Neural cell (in vitro differentiated cells): ENCODE measurements around the gene RIMS1. TPM values are rescaled to one million over a fixed set of nuclear protein-coding genes. Genes with fewer than 3 reads are reported as not detected.

Source experiments
- H2AFZ ChIP-seq: fragments of 200-600, 300-800 bp; sonication (generic), shearing (Covaris generic); 2 replicates; pipeline ENCODE4 v1.6.0; 2014; ENCODE audit warnings: low read depth, mild to moderate bottlenecking, antibody characterized with exemption, low read length, moderate library complexity
- H3F3A ChIP-seq: fragments of 200-600 bp; shearing (Covaris generic); 2 replicates; pipeline ENCODE4 v1.6.1; 2016; ENCODE audit warnings: mild to moderate bottlenecking, moderate library complexity, mixed read lengths, antibody characterized with exemption, low read length; ENCODE audit not compliant: insufficient read depth, poor library complexity, severe bottlenecking
- H3K27ac ChIP-seq: fragments of 200-600, 300-800 bp; sonication (generic), shearing (Covaris generic); 2 replicates; pipeline ENCODE4 v1.5.1; 2014; ENCODE audit warnings: mild to moderate bottlenecking, low read length, moderate library complexity
- H3K27me3 ChIP-seq: fragments of 300-800, 200-600 bp; sonication (generic), shearing (Covaris generic); 2 replicates; pipeline ENCODE4 v1.6.0; 2014; ENCODE audit warnings: mild to moderate bottlenecking, low read depth, low read length, moderate library complexity; ENCODE audit not compliant: insufficient read depth
- H3K36me3 ChIP-seq: fragments of 300-800, 200-600 bp; sonication (generic), shearing (Covaris generic); 2 replicates; pipeline ENCODE4 v1.5.1; 2014; ENCODE audit warnings: mild to moderate bottlenecking, antibody characterized with exemption, low read length, moderate library complexity; ENCODE audit not compliant: insufficient read depth
- H3K4me2 ChIP-seq: fragments of 300-800, 200-600 bp; sonication (generic), shearing (Covaris generic); 2 replicates; pipeline ENCODE4 v1.6.0; 2014; ENCODE audit warnings: mild to moderate bottlenecking, low read length
- H3K4me3 ChIP-seq: fragments of 300-800, 200-600 bp; sonication (generic), shearing (Covaris generic); 2 replicates; pipeline ENCODE4 v1.5.1; 2014; ENCODE audit warnings: mild to moderate bottlenecking, low read length, moderate library complexity
- H3K79me2 ChIP-seq: fragments of 200-600 bp; shearing (Covaris generic); replicated peaks from 2 replicates; pipeline ENCODE4 v1.6.0; 2014; ENCODE audit warnings: mild to moderate bottlenecking, low read length, moderate library complexity; ENCODE audit not compliant: insufficient read depth
- H3K9ac ChIP-seq: fragments of 300-800, 200-600 bp; sonication (generic), shearing (Covaris generic); 2 replicates; pipeline ENCODE4 v1.6.1; 2016; ENCODE audit warnings: mild to moderate bottlenecking, low read length, mixed read lengths
- H3K9me2 ChIP-seq: fragments of 200-600 bp; shearing (Covaris generic); 2 replicates; pipeline ENCODE4 v1.6.1; 2016; ENCODE audit warnings: mild to moderate bottlenecking, low read length, mixed read lengths; ENCODE audit not compliant: insufficient read depth
- H3K9me3 ChIP-seq: fragments of 200-600, 300-800 bp; sonication (generic), shearing (Covaris generic); 2 replicates; pipeline ENCODE4 v1.6.1; 2016; ENCODE audit warnings: mild to moderate bottlenecking, mixed run types, low read length, moderate library complexity, mixed read lengths
- H4K20me1 ChIP-seq: fragments of 200-600 bp; shearing (Covaris generic); 2 replicates; pipeline ENCODE4 v1.6.1; 2016; ENCODE audit warnings: mild to moderate bottlenecking, mixed run types; ENCODE audit not compliant: insufficient read depth
- EP300 ChIP-seq: fragments of 450-650 bp; conservative IDR thresholded peaks from 2 replicates; pipeline ENCODE4 v1.6.1; 2014; ENCODE audit warnings: antibody characterized with exemption, mild to moderate bottlenecking, moderate library complexity; ENCODE audit not compliant: poor library complexity, severe bottlenecking
- EZH2 ChIP-seq: fragments of 200-600, 300-800 bp; shearing (Covaris generic), sonication (generic); IDR thresholded peaks from 2 replicates; pipeline ENCODE4 v1.6.1; 2014; ENCODE audit warnings: antibody characterized with exemption, low read length, borderline replicate concordance, mild to moderate bottlenecking; ENCODE audit not compliant: insufficient read depth, poor library complexity, severe bottlenecking
- MXI1 ChIP-seq: fragments of 450-650 bp; conservative IDR thresholded peaks from 2 replicates; pipeline ENCODE4 v1.6.1; 2014; ENCODE audit warnings: antibody characterized with exemption, mild to moderate bottlenecking; ENCODE audit not compliant: poor library complexity, severe bottlenecking
- POLR2AphosphoS5 ChIP-seq: IDR thresholded peaks from 2 replicates; pipeline ENCODE4 v1.6.1; 2012
- RAD21 ChIP-seq: fragments of 450-650 bp; conservative IDR thresholded peaks from 2 replicates; pipeline ENCODE4 v1.6.1; 2014; ENCODE audit warnings: antibody characterized with exemption, mild to moderate bottlenecking, moderate library complexity
- SMC3 ChIP-seq: fragments of 450-650 bp; conservative IDR thresholded peaks from 2 replicates; pipeline ENCODE4 v1.6.1; 2014; ENCODE audit warnings: antibody characterized with exemption, mild to moderate bottlenecking, moderate library complexity; ENCODE audit not compliant: poor library complexity
- TAF1 ChIP-seq: IDR thresholded peaks from 2 replicates; pipeline ENCODE4 v1.6.1; 2012; ENCODE audit warnings: low read depth
- polyA plus RNA-seq: library from polyadenylated mRNA; depleted of rRNA; stranded (reverse); fragments of >200 nt; gene quantifications from 2 replicates; pipeline ENCODE4 v1.2.3, GENCODE V29; 2014
- TF ChIP-seq, protein P1 (sequence below): fragments of 450-650 bp; IDR thresholded peaks from 2 replicates; pipeline ENCODE4 v1.5.1; 2014; ENCODE audit warnings: antibody characterized with exemption, mild to moderate bottlenecking, moderate library complexity; ENCODE audit not compliant: poor library complexity, severe bottlenecking
- TF ChIP-seq, protein P2 (sequence below): IDR thresholded peaks from 2 replicates; pipeline ENCODE4 v1.6.1; 2012; ENCODE audit warnings: borderline replicate concordance

The RIMS1 gene
- polyA plus RNA-seq, 1 donor from 2014 or later: 17.8 TPM

DNA sequence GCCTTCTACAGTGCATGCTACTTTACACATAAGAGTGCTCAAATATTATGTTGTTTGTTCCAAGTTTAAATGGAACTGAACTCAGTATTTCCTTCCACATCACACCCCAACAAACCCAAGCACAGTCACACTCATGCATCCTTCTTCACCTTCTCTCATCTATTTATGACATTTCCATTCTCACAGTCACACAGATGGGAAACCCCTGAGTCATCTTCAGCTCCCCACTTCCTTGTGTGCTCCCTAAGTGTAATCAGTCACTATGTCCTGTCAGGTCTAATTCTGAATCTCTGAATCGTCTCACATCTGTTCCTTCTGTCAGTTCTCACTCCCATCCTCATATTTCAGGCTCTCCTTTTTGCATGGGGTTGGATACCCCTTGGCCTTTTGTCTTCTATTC is 96.0 kb downstream of the RIMS1 start:
- H4K20me1 ChIP-seq: no peaks in the 10 kb centered on the region
- no peak overlapping the region for H3K9ac ChIP-seq
- H3K27me3 ChIP-seq: no peaks in the 10 kb centered on the region
- H3K9me3 ChIP-seq: no peaks in the 10 kb centered on the region
- no peak overlapping the region for H3K4me3 ChIP-seq
- H3K36me3 ChIP-seq: no peaks in the 10 kb centered on the region
- H3K4me2 ChIP-seq: no peak overlapping the region
- H3K27ac ChIP-seq: no peak overlapping the region
- no peaks in the 10 kb centered on the region for H3F3A ChIP-seq
- no peak overlapping the region for H2AFZ ChIP-seq
- H3K79me2 ChIP-seq: no peaks in the 10 kb centered on the region
- H3K9me2 ChIP-seq: no peaks in the 10 kb centered on the region
- TF ChIP-seq TAF1: no peak
- TF ChIP-seq EZH2: no peak
- TF ChIP-seq, protein P1, sequence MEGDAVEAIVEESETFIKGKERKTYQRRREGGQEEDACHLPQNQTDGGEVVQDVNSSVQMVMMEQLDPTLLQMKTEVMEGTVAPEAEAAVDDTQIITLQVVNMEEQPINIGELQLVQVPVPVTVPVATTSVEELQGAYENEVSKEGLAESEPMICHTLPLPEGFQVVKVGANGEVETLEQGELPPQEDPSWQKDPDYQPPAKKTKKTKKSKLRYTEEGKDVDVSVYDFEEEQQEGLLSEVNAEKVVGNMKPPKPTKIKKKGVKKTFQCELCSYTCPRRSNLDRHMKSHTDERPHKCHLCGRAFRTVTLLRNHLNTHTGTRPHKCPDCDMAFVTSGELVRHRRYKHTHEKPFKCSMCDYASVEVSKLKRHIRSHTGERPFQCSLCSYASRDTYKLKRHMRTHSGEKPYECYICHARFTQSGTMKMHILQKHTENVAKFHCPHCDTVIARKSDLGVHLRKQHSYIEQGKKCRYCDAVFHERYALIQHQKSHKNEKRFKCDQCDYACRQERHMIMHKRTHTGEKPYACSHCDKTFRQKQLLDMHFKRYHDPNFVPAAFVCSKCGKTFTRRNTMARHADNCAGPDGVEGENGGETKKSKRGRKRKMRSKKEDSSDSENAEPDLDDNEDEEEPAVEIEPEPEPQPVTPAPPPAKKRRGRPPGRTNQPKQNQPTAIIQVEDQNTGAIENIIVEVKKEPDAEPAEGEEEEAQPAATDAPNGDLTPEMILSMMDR: no peak
- TF ChIP-seq SMC3: no peak
- TF ChIP-seq, protein P2, sequence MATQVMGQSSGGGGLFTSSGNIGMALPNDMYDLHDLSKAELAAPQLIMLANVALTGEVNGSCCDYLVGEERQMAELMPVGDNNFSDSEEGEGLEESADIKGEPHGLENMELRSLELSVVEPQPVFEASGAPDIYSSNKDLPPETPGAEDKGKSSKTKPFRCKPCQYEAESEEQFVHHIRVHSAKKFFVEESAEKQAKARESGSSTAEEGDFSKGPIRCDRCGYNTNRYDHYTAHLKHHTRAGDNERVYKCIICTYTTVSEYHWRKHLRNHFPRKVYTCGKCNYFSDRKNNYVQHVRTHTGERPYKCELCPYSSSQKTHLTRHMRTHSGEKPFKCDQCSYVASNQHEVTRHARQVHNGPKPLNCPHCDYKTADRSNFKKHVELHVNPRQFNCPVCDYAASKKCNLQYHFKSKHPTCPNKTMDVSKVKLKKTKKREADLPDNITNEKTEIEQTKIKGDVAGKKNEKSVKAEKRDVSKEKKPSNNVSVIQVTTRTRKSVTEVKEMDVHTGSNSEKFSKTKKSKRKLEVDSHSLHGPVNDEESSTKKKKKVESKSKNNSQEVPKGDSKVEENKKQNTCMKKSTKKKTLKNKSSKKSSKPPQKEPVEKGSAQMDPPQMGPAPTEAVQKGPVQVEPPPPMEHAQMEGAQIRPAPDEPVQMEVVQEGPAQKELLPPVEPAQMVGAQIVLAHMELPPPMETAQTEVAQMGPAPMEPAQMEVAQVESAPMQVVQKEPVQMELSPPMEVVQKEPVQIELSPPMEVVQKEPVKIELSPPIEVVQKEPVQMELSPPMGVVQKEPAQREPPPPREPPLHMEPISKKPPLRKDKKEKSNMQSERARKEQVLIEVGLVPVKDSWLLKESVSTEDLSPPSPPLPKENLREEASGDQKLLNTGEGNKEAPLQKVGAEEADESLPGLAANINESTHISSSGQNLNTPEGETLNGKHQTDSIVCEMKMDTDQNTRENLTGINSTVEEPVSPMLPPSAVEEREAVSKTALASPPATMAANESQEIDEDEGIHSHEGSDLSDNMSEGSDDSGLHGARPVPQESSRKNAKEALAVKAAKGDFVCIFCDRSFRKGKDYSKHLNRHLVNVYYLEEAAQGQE: no peak
- no peak for TF ChIP-seq RAD21
- no peak for TF ChIP-seq POLR2AphosphoS5
- no peak for TF ChIP-seq EP300
- no peak for TF ChIP-seq MXI1

DNA sequence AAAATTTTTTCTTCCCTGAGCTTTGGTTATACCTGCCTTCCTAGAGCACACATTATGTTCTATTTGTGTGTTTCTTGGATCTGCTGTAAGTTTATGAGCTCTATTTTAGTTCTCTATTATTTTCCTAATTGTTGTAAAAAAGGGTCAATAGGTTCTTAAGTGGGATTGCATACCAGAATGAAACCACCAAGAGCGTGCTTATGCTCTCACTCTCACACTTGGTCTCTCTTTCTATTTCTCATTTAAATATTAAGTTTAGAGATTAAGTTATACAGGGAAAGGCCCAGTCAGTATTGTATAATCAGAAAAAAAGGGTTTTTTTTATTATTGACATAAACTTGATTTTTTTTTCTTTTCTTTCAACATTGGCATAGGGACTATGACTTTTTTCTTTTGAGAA is 96.8 kb downstream of the RIMS1 start:
- Histone ChIP-seq H3K9me3 (no peaks in the 10 kb centered on the region), H2AFZ (no peak overlapping the region), H3K9ac (no peak overlapping the region), H3K79me2 (no peaks in the 10 kb centered on the region), H3K9me2 (no peaks in the 10 kb centered on the region), H3K27me3 (no peaks in the 10 kb centered on the region), H3K4me2 (no peak overlapping the region), H3F3A (no peaks in the 10 kb centered on the region), H3K4me3 (no peak overlapping the region), H3K27ac (no peak overlapping the region), H4K20me1 (no peaks in the 10 kb centered on the region), H3K36me3 (no peaks in the 10 kb centered on the region)
- TF ChIP-seq SMC3: no peak
- TF ChIP-seq POLR2AphosphoS5: no peak
- TF ChIP-seq EZH2: no peak
- no peak for TF ChIP-seq RAD21
- TF ChIP-seq TAF1: no peak
- TF ChIP-seq, protein P1: no peak
- no peak for TF ChIP-seq MXI1
